IMR-90 (cell line): Measurements from ENCODE around the gene TRAF3. TPM values are rescaled to one million over a fixed set of nuclear protein-coding genes. Genes with fewer than 3 reads are reported as not detected.

Experiments
- ATAC-seq: fragments of 200-7000 bp; cut with Tn5 transposase; 2 replicates; pipeline ENCODE4 v1.9.1; 2020; ENCODE audit warnings: low read depth, mild to moderate bottlenecking, moderate library complexity
- BruUV-seq: library from RNA; stranded (reverse); fragments of 400-500 nt; replicated peaks from 2 replicates; lab custom pipeline; 2021; lab: Mats Ljungman, UMichigan
- CTCF ChIA-PET: fragments of 300-600 bp; formaldehyde crosslinking; extraction: SDS; loops from one replicate; lab custom pipeline; 2021; ENCODE audit warnings: antibody characterized with exemption; lab: Yijun Ruan, JAX
- POLR2A ChIA-PET: fragments of 300-600 bp; sonication (Branson Sonifier 250); formaldehyde crosslinking; loops from one replicate; lab custom pipeline; 2022; ENCODE audit warnings: antibody characterized with exemption; ENCODE audit not compliant: unreplicated experiment; lab: Charles Lee
- DNase-seq: peaks from one replicate; pipeline ENCODE4 v3.0.0; 2013
- H2AFZ ChIP-seq: replicated peaks from 2 replicates; pipeline ENCODE3; 2013; ENCODE audit warnings: low read length, mild to moderate bottlenecking; ENCODE audit not compliant: poor library complexity
- H2AK5ac ChIP-seq: 2 replicates; pipeline ENCODE4 v1.6.1; 2013; ENCODE audit warnings: low read depth, low read length, inconsistent platforms
- H2AK9ac ChIP-seq: replicated peaks from 2 replicates; pipeline ENCODE3; 2013; ENCODE audit warnings: mild to moderate bottlenecking, low read depth, low read length, moderate library complexity; ENCODE audit not compliant: poor library complexity
- H2BK120ac ChIP-seq: 2 replicates; pipeline ENCODE4 v1.6.1; 2013; ENCODE audit warnings: low read depth, low read length, inconsistent platforms
- H2BK15ac ChIP-seq: 3 replicates; pipeline ENCODE4 v1.6.1; 2013; ENCODE audit warnings: low read depth, low read length, inconsistent platforms
- H2BK20ac ChIP-seq: 2 replicates; pipeline ENCODE4 v1.6.1; 2013; ENCODE audit warnings: low read depth, mild to moderate bottlenecking, inconsistent platforms, low read length, moderate library complexity
- H2BK5ac ChIP-seq: 2 replicates; pipeline ENCODE4 v1.6.1; 2013; ENCODE audit warnings: mild to moderate bottlenecking, low read depth, low read length, inconsistent platforms; ENCODE audit not compliant: poor library complexity, severe bottlenecking
- H3K14ac ChIP-seq: replicated peaks from 2 replicates; pipeline ENCODE4 v1.6.1; 2013; ENCODE audit warnings: low read depth, low read length, inconsistent platforms
- H3K18ac ChIP-seq: 2 replicates; pipeline ENCODE4 v1.6.1; 2013; ENCODE audit warnings: low read depth, low read length, control low read depth
- H3K23ac ChIP-seq: 2 replicates; pipeline ENCODE4 v1.6.1; 2013; ENCODE audit warnings: low read depth, low read length, inconsistent platforms
- H3K27ac ChIP-seq: 2 replicates; pipeline ENCODE4 v1.5.1; 2013; ENCODE audit warnings: mild to moderate bottlenecking, control low read depth, low read length; ENCODE audit not compliant: insufficient read depth
- H3K27me3 ChIP-seq: 2 replicates; pipeline ENCODE4 v1.6.1; 2013; ENCODE audit warnings: low read length; ENCODE audit not compliant: control insufficient read depth, insufficient read depth
- H3K36me3 ChIP-seq: 2 replicates; pipeline ENCODE4 v1.6.1; 2013; ENCODE audit warnings: low read length, mixed read lengths; ENCODE audit not compliant: control insufficient read depth, insufficient read depth
- H3K4ac ChIP-seq: 2 replicates; pipeline ENCODE4 v1.6.1; 2013; ENCODE audit warnings: low read depth, low read length, inconsistent platforms
- H3K4me1 ChIP-seq: 2 replicates; pipeline ENCODE4 v1.6.1; 2013; ENCODE audit warnings: low read length, mixed read lengths; ENCODE audit not compliant: control insufficient read depth, insufficient read depth
- H3K4me2 ChIP-seq: 2 replicates; pipeline ENCODE4 v1.6.1; 2013; ENCODE audit warnings: low read depth, mild to moderate bottlenecking, control low read depth, low read length, moderate library complexity
- H3K4me3 ChIP-seq: 2 replicates; pipeline ENCODE4 v1.5.1; 2013; ENCODE audit warnings: low read depth, mild to moderate bottlenecking, control low read depth, low read length, moderate library complexity; ENCODE audit not compliant: insufficient read depth
- H3K56ac ChIP-seq: 2 replicates; pipeline ENCODE4 v1.6.1; 2013; ENCODE audit warnings: low read length, inconsistent platforms; ENCODE audit not compliant: insufficient read depth; ENCODE audit errors: extremely low read depth
- H3K79me1 ChIP-seq, 2 experiments: 2 replicates each; pipeline ENCODE4 v1.6.1; 2013; ENCODE audit warnings: low read length in 2 of 2, inconsistent platforms in 1 of 2, low read depth in 1 of 2
- H3K9ac ChIP-seq: 2 replicates; pipeline ENCODE4 v1.6.1; 2013; ENCODE audit warnings: low read depth, low read length, control low read depth
- H3K9me1 ChIP-seq: 2 replicates; pipeline ENCODE4 v1.6.1; 2013; ENCODE audit warnings: low read length, inconsistent platforms; ENCODE audit not compliant: insufficient read depth
- H3K9me3 ChIP-seq: 2 replicates; pipeline ENCODE4 v1.6.1; 2013; ENCODE audit warnings: low read length; ENCODE audit not compliant: control insufficient read depth, insufficient read depth
- H4K20me1 ChIP-seq: 2 replicates; pipeline ENCODE4 v1.6.1; 2013; ENCODE audit warnings: low read length, inconsistent platforms; ENCODE audit not compliant: insufficient read depth
- H4K5ac ChIP-seq: 2 replicates; pipeline ENCODE4 v1.6.1; 2013; ENCODE audit warnings: mild to moderate bottlenecking, low read depth, low read length, control low read depth
- H4K8ac ChIP-seq, 2 experiments: 2 replicates each; pipeline ENCODE4 v1.6.1; 2013; ENCODE audit warnings: low read depth in 2 of 2, low read length in 2 of 2, control low read depth in 1 of 2, inconsistent platforms in 1 of 2
- H4K91ac ChIP-seq: 2 replicates; pipeline ENCODE4 v1.6.1; 2013; ENCODE audit warnings: low read depth, low read length, inconsistent platforms; ENCODE audit not compliant: insufficient read depth
- BHLHE40 ChIP-seq: fragments of 150-350 bp; IDR thresholded peaks from 2 replicates; pipeline ENCODE4 v1.6.1; 2016; ENCODE audit warnings: mild to moderate bottlenecking, low read depth, low read length
- CEBPB ChIP-seq: IDR thresholded peaks from 2 replicates; pipeline ENCODE4 v1.6.1; 2012; ENCODE audit warnings: low read depth, low read length, improper control_type of control experiment
- CHD1 ChIP-seq: IDR thresholded peaks from 2 replicates; pipeline ENCODE4 v1.6.1; 2012; ENCODE audit warnings: low read depth, low read length, improper control_type of control experiment
- ELK1 ChIP-seq: fragments of 150-350 bp; IDR thresholded peaks from 2 replicates; pipeline ENCODE4 v1.6.1; 2016; ENCODE audit warnings: low read depth, mild to moderate bottlenecking, low read length, moderate library complexity, borderline replicate concordance
- FOS ChIP-seq: fragments of 150-350 bp; IDR thresholded peaks from 2 replicates; pipeline ENCODE4 v1.6.1; 2016; ENCODE audit warnings: low read depth, low read length
- MAFK ChIP-seq: IDR thresholded peaks from 2 replicates; pipeline ENCODE4 v1.6.1; 2012; ENCODE audit warnings: low read depth, low read length, improper control_type of control experiment
- MAZ ChIP-seq: IDR thresholded peaks from 2 replicates; pipeline ENCODE4 v1.6.1; 2012; ENCODE audit warnings: low read depth, mild to moderate bottlenecking, low read length, improper control_type of control experiment, moderate library complexity, borderline replicate concordance
- MXI1 ChIP-seq: IDR thresholded peaks from 2 replicates; pipeline ENCODE4 v1.6.1; 2012; ENCODE audit warnings: low read depth, mild to moderate bottlenecking, low read length, moderate library complexity, borderline replicate concordance
- NFE2L2 ChIP-seq: fragments of 150-350 bp; IDR thresholded peaks from 2 replicates; pipeline ENCODE4 v1.6.1; 2016; ENCODE audit warnings: low read depth, mild to moderate bottlenecking, low read length
- POLR2A ChIP-seq: IDR thresholded peaks from 2 replicates; pipeline ENCODE4 v1.6.1; 2012; ENCODE audit warnings: mild to moderate bottlenecking, low read depth, low read length
- RAD21 ChIP-seq: IDR thresholded peaks from 2 replicates; pipeline ENCODE4 v1.6.1; 2012; ENCODE audit warnings: low read length, improper control_type of control experiment
- RCOR1 ChIP-seq: IDR thresholded peaks from 2 replicates; pipeline ENCODE4 v1.6.1; 2012; ENCODE audit warnings: mild to moderate bottlenecking, low read length, improper control_type of control experiment; ENCODE audit not compliant: insufficient replicate concordance
- RFX5 ChIP-seq: IDR thresholded peaks from 2 replicates; pipeline ENCODE4 v1.8.0; 2012; ENCODE audit warnings: low read depth, mild to moderate bottlenecking, low read length, moderate library complexity
- SMC3 ChIP-seq: fragments of 150-350 bp; IDR thresholded peaks from 2 replicates; pipeline ENCODE4 v1.6.1; 2016; ENCODE audit warnings: low read depth, mild to moderate bottlenecking, antibody characterized with exemption, low read length, moderate library complexity
- WGBS, 2 experiments: methylation state at CpG; one replicate each; pipeline versions ENCODE4 v1.1.5 to v1.1.7; 2013; ENCODE audit warnings: missing lambda C conversion rate in 2 of 2; ENCODE audit not compliant: insufficient read length in 1 of 2; ENCODE audit errors: extremely low coverage in 2 of 2; 5-methylcytosine and 5-hydroxymethylcytosine counted together
- dilution Hi-C: fragments of 300-500 bp; cut with HindIII; formaldehyde crosslinking; loops from one replicate; pipeline ENCODE4 v1.14.3; 2018; ENCODE audit warnings: low sequenced_read_pairs; ENCODE audit not compliant: unreplicated experiment
- in situ Hi-C: fragments of 300-500 bp; cut with MboI; formaldehyde crosslinking; loops from 3 replicates; pipeline ENCODE4 v1.14.3; 2019; ENCODE audit warnings: low sequenced_read_pairs, inconsistent platforms, mixed read lengths
- intact Hi-C: fragments of 100-400 bp; cut with micrococcal nuclease; formaldehyde crosslinking; loops from 2 replicates; pipeline ENCODE4 v1.10.0; 2022
- polyA plus RNA-seq, 3 experiments: library from polyadenylated mRNA; depleted of rRNA; stranded (reverse); fragments of >200 nt; gene quantifications; 2 replicates each; pipeline ENCODE4 v1.2.3, GENCODE V29; 2012; ENCODE audit warnings: low replicate concordance in 1 of 3
- total RNA-seq: library from RNA; depleted of rRNA; stranded (reverse); fragments of >200 nt; gene quantifications from 2 replicates; pipeline ENCODE4 v1.2.3, GENCODE V29; 2012
- TF ChIP-seq, protein P1 (sequence below): fragments of 150-350 bp; IDR thresholded peaks from 2 replicates; pipeline ENCODE4 v1.6.1; 2017; ENCODE audit warnings: mild to moderate bottlenecking, antibody characterized with exemption, low read length, low read depth
- TF ChIP-seq, protein P2 (sequence below): conservative IDR thresholded peaks from 2 replicates; pipeline ENCODE4 v1.5.1; 2012; ENCODE audit warnings: mild to moderate bottlenecking, low read depth, low read length, improper control_type of control experiment

The TRAF3 gene
- total and polyA plus RNA-seq, 2 of the 4 experiments (the other 2 are of a cell fraction) = 21.2 to 25.3 TPM

DNA sequence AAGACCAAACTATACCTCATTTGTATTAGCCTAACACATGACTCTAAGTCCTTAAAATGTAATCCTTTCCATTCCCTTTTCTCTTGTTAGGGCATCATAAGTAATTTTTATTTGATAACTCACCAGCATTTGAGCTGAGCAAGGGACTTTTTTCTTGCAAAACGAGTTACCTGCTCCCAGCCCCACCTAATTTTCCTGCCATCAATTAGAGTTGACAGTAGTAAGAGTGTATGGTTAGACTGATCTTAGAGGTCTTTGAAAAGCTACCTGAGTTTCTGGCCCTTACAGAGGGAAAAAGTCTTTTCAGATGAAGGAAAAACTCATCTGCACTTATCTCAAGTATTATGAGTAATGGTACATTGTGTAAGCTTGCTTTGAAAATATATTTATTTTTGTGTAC is 111.5 kb downstream of the TRAF3 start:
- intact Hi-C loops (no loop called here), dilution Hi-C loops (no loop called here), in situ Hi-C loops (no loop called here)
- Histone ChIP-seq H2AK5ac (no peak overlapping the region), H3K14ac (no peak overlapping the region), H3K36me3 (peaks cover 20% of the 10 kb centered on the region), H3K9me3 (no peaks in the 10 kb centered on the region), H4K5ac (no peak overlapping the region), H3K27ac (no peak overlapping the region), H2BK5ac (no peak overlapping the region), H2BK15ac (no peak overlapping the region), H3K18ac (no peak overlapping the region), H3K79me1 (peaks cover 0 to 12% of the 10 kb centered on the region in 2 experiments; a peak in 1 of 4 replicates), H2AK9ac (no peak overlapping the region), H2BK20ac (no peak overlapping the region), H4K20me1 (peaks cover 19% of the 10 kb centered on the region; the same call in 1 of the 2 replicates), H3K4me1 (peaks cover 2% of the 10 kb centered on the region; the same call in 1 of the 2 replicates), H3K23ac (no peak overlapping the region), H3K4me2 (no peak overlapping the region), H3K4me3 (no peak overlapping the region), H2AFZ (no peak overlapping the region), H4K91ac (no peak overlapping the region), H3K9me1 (peaks cover 10% of the 10 kb centered on the region), H3K4ac (no peak overlapping the region), H3K56ac (no peak overlapping the region), H2BK120ac (no peak overlapping the region), H3K27me3 (no peaks in the 10 kb centered on the region), H4K8ac (no peak overlapping the region), H3K9ac (no peak overlapping the region)
- WGBS, 2 experiments = no CpG with 5 or more reads among the region's 1 CpG
- ChIA-PET POLR2A (no interaction called here), CTCF (no interaction called here)
- TF ChIP-seq MAFK (no peak), RCOR1 (no peak), NFE2L2 (no peak), MAZ (no peak), RAD21 (no peak), MXI1 (no peak), SMC3 (no peak), ELK1 (no peak), CEBPB (no peak), POLR2A (no peak), BHLHE40 (no peak), RFX5 (no peak), FOS (no peak), CHD1 (no peak)
- TF ChIP-seq, protein P1, sequence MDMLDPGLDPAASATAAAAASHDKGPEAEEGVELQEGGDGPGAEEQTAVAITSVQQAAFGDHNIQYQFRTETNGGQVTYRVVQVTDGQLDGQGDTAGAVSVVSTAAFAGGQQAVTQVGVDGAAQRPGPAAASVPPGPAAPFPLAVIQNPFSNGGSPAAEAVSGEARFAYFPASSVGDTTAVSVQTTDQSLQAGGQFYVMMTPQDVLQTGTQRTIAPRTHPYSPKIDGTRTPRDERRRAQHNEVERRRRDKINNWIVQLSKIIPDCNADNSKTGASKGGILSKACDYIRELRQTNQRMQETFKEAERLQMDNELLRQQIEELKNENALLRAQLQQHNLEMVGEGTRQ = no peak
- TF ChIP-seq, protein P2, sequence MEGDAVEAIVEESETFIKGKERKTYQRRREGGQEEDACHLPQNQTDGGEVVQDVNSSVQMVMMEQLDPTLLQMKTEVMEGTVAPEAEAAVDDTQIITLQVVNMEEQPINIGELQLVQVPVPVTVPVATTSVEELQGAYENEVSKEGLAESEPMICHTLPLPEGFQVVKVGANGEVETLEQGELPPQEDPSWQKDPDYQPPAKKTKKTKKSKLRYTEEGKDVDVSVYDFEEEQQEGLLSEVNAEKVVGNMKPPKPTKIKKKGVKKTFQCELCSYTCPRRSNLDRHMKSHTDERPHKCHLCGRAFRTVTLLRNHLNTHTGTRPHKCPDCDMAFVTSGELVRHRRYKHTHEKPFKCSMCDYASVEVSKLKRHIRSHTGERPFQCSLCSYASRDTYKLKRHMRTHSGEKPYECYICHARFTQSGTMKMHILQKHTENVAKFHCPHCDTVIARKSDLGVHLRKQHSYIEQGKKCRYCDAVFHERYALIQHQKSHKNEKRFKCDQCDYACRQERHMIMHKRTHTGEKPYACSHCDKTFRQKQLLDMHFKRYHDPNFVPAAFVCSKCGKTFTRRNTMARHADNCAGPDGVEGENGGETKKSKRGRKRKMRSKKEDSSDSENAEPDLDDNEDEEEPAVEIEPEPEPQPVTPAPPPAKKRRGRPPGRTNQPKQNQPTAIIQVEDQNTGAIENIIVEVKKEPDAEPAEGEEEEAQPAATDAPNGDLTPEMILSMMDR = no peak
- ATAC-seq = no peak
- DNase-seq = no peak
- no TSS peak for BruUV-seq
